Liver (tissue), 3 donors: ENCODE measurements around the gene SORCS2.

ENCODE experiments used
- CTCF ChIP-seq: fragments of 150-350 bp; IDR thresholded peaks from 2 replicates; pipeline ENCODE4 v1.5.1; 2017; ENCODE audit warnings: improper control_type of control experiment, low read depth, low read length; ENCODE audit not compliant: missing input control
- GABPA ChIP-seq, 2 donors: IDR thresholded peaks in 1 of 2; conservative IDR thresholded peaks in 1 of 2; 2 replicates each; pipeline ENCODE4 v1.6.1; 2016; ENCODE audit warnings: antibody characterized with exemption in 2 of 2, mild to moderate bottlenecking in 1 of 2, moderate library complexity in 1 of 2
- MAX ChIP-seq: IDR thresholded peaks from 2 replicates; pipeline ENCODE4 v1.6.1; 2016; ENCODE audit warnings: antibody characterized with exemption
- TAF1 ChIP-seq: conservative IDR thresholded peaks from 2 replicates; pipeline ENCODE4 v1.6.1; 2016; ENCODE audit warnings: antibody characterized with exemption, mild to moderate bottlenecking
- donor health status: healthy.
- donor health status: healthy.

GRCh38 chr4:7429069-7429416 lies 236.7 kb downstream of the SORCS2 start:
- TF ChIP-seq MAX, result no peak
- no peak for TF ChIP-seq CTCF
- no peak for TF ChIP-seq GABPA (IDR thresholded peaks at IDR 0.05 in 1 of 2, conservative IDR thresholded peaks at IDR 0.05 in 1 of 2)
- no peak for TF ChIP-seq TAF1
